Parathyroid adenoma (tissue), 2 donors: ENCODE data around the gene GAS6.

Experiments used
- H2AFZ ChIP-seq: fragments of 300-600 bp; sonication (generic); one replicate; pipeline ENCODE4 v1.7.0; 2017; ENCODE audit warnings: antibody characterized with exemption, mild to moderate bottlenecking
- H3K27ac ChIP-seq: fragments of 300-600 bp; sonication (generic); one replicate; pipeline ENCODE4 v1.7.0; 2017
- H3K27me3 ChIP-seq: fragments of 300-600 bp; sonication (generic); one replicate; pipeline ENCODE4 v1.7.0; 2017; ENCODE audit warnings: low read length; ENCODE audit not compliant: control insufficient read depth, insufficient read depth
- H3K36me3 ChIP-seq: fragments of 300-600 bp; sonication (generic); one replicate; pipeline ENCODE4 v1.7.0; 2017; ENCODE audit warnings: low read length; ENCODE audit not compliant: control insufficient read depth, insufficient read depth
- H3K4me1 ChIP-seq: fragments of 300-600 bp; sonication (generic); one replicate; pipeline ENCODE4 v1.7.0; 2017; ENCODE audit warnings: control low read depth
- H3K4me2 ChIP-seq: fragments of 300-600 bp; sonication (generic); one replicate; pipeline ENCODE4 v1.7.0; 2017; ENCODE audit warnings: low read length
- H3K4me3 ChIP-seq: fragments of 300-600 bp; sonication (generic); one replicate; pipeline ENCODE4 v1.7.0; 2017; ENCODE audit warnings: low read depth, low read length
- H3K79me2 ChIP-seq: fragments of 300-600 bp; sonication (generic); one replicate; pipeline ENCODE4 v1.7.0; 2017; ENCODE audit warnings: control low read depth
- H3K9ac ChIP-seq: fragments of 300-600 bp; sonication (generic); one replicate; pipeline ENCODE4 v1.7.0; 2017; ENCODE audit warnings: mild to moderate bottlenecking
- H3K9me3 ChIP-seq: fragments of 300-600 bp; sonication (generic); one replicate; pipeline ENCODE4 v1.7.0; 2017; ENCODE audit warnings: low read length; ENCODE audit not compliant: control insufficient read depth
- CTCF ChIP-seq: fragments of 300-600 bp; sonication (generic); IDR thresholded peaks from one replicate; pipeline ENCODE4 v1.7.0; 2017; ENCODE audit warnings: antibody characterized with exemption, mild to moderate bottlenecking
- donor health status: primary hyperparathyroidism.

GAS6 gene

GRCh38 chr13:113794086-113794485, 69.8 kb downstream of the GAS6 start:
- H3K79me2 ChIP-seq, result no peaks in the 10 kb centered on the region
- H2AFZ ChIP-seq, result no peak overlapping the region
- no peak overlapping the region for H3K27ac ChIP-seq
- no peaks in the 10 kb centered on the region for H3K4me1 ChIP-seq
- H3K4me2 ChIP-seq, result no peak overlapping the region
- no peak for TF ChIP-seq CTCF
- no peak overlapping the region for H3K9ac ChIP-seq
- H3K27me3 ChIP-seq, result no peaks in the 10 kb centered on the region
- no peaks in the 10 kb centered on the region for H3K36me3 ChIP-seq
- no peak overlapping the region for H3K4me3 ChIP-seq
- H3K9me3 ChIP-seq, result no peaks in the 10 kb centered on the region

GRCh38 chr13:113793718-113794085, 70.2 kb downstream of the GAS6 start:
- Histone ChIP-seq H3K27ac (no peak overlapping the region), H3K27me3 (no peaks in the 10 kb centered on the region), H3K4me1 (no peaks in the 10 kb centered on the region), H3K9ac (no peak overlapping the region), H3K4me3 (no peak overlapping the region), H2AFZ (no peak overlapping the region), H3K36me3 (no peaks in the 10 kb centered on the region), H3K4me2 (no peak overlapping the region), H3K79me2 (no peaks in the 10 kb centered on the region), H3K9me3 (no peaks in the 10 kb centered on the region)
- TF ChIP-seq CTCF, result no peak

GRCh38 chr13:113792886-113793717, 70.8 kb downstream of the GAS6 start:
- H3K4me3 ChIP-seq, result no peak overlapping the region
- H3K4me2 ChIP-seq, result no peak overlapping the region
- H3K9ac ChIP-seq, result no peak overlapping the region
- H3K27me3 ChIP-seq, result no peaks in the 10 kb centered on the region
- H3K4me1 ChIP-seq, result no peaks in the 10 kb centered on the region
- H2AFZ ChIP-seq, result no peak overlapping the region
- TF ChIP-seq CTCF, result no peak
- H3K79me2 ChIP-seq, result no peaks in the 10 kb centered on the region
- H3K27ac ChIP-seq, result no peak overlapping the region
- no peaks in the 10 kb centered on the region for H3K9me3 ChIP-seq
- no peaks in the 10 kb centered on the region for H3K36me3 ChIP-seq

GRCh38 chr13:113792236-113792770, 71.6 kb downstream of the GAS6 start:
- no peak for TF ChIP-seq CTCF

GRCh38 chr13:113791761-113792160, 72.1 kb downstream of the GAS6 start:
- Histone ChIP-seq H3K4me1 (no peaks in the 10 kb centered on the region), H3K36me3 (no peaks in the 10 kb centered on the region), H3K9ac (no peak overlapping the region), H3K27ac (no peak overlapping the region), H2AFZ (no peak overlapping the region), H3K27me3 (no peaks in the 10 kb centered on the region), H3K9me3 (no peaks in the 10 kb centered on the region), H3K79me2 (no peaks in the 10 kb centered on the region), H3K4me2 (no peak overlapping the region), H3K4me3 (no peak overlapping the region)
- no peak for TF ChIP-seq CTCF

More at GRCh38 chr13:113792236-113792770, 71.6 kb downstream of the GAS6 start:
- Histone ChIP-seq H3K27me3 (no peaks in the 10 kb centered on the region), H3K27ac (no peak overlapping the region), H3K36me3 (no peaks in the 10 kb centered on the region), H3K9me3 (no peaks in the 10 kb centered on the region), H3K4me1 (no peaks in the 10 kb centered on the region), H3K4me3 (no peak overlapping the region), H3K4me2 (no peak overlapping the region), H2AFZ (no peak overlapping the region), H3K79me2 (no peaks in the 10 kb centered on the region), H3K9ac (no peak overlapping the region)
